NK-92 treated with Interleukin-12 subunit alpha and Interleukin-12 subunit beta, amount 100 ng/mL, for 24 hours (cell line): Measurements from ENCODE around the gene TOM1L1.

Experiments
- DNase-seq: peaks from one replicate; lab custom pipeline; 2025; lab: John Stamatoyannopoulos, UW

The TOM1L1 gene

GRCh38 chr17:54947396-54947795 lies 46.7 kb downstream of the TOM1L1 start:
- DNase-seq: no peak

- peak; percentile 20 for DNase-seq
These were observed 47.7 kb downstream of the TOM1L1 start for GRCh38 chr17:54948380-54948779.

- DNase-seq: no peak
These were observed 49.5 kb downstream of the TOM1L1 start for GRCh38 chr17:54950116-54950515.

GRCh38 chr17:54951286-54951685 lies 50.6 kb downstream of the TOM1L1 start:
- no peak for DNase-seq

GRCh38 chr17:54956791-54957190 lies 56.1 kb downstream of the TOM1L1 start:
- no peak for DNase-seq

GRCh38 chr17:54967621-54968261 lies 67.1 kb downstream of the TOM1L1 start:
- DNase-seq: no peak

- DNase-seq: peak; percentile 81
These were observed 67.8 kb downstream of the TOM1L1 start, which contains the start of the genes COX11 and STXBP4 for GRCh38 chr17:54968262-54968987. Gene COX11, minus strand, starts transcription at chr17:54968654. Its CDS starts 8 bp downstream, at chr17:54968646. Gene STXBP4, plus strand, starts transcription at chr17:54968765. Its CDS starts 17,455 bp downstream, at chr17:54986220.

GRCh38 chr17:54968988-54969332 lies 68.3 kb downstream of the TOM1L1 start:
- peak; percentile 35 for DNase-seq

GRCh38 chr17:54969658-54970572 lies 69.3 kb downstream of the TOM1L1 start:
- no peak for DNase-seq

GRCh38 chr17:54971147-54971546 lies 70.5 kb downstream of the TOM1L1 start:
- no peak for DNase-seq

GRCh38 chr17:54971901-54972300 lies 71.2 kb downstream of the TOM1L1 start:
- DNase-seq: no peak

- DNase-seq: no peak
These were observed 71.9 kb downstream of the TOM1L1 start for GRCh38 chr17:54972406-54973138.

GRCh38 chr17:54974759-54975158 lies 74.1 kb downstream of the TOM1L1 start:
- no peak for DNase-seq

- DNase-seq: no peak
These were observed 75.7 kb downstream of the TOM1L1 start for GRCh38 chr17:54976316-54976715.

- no peak for DNase-seq
These were observed 77.1 kb downstream of the TOM1L1 start for GRCh38 chr17:54977744-54978143.

- no peak for DNase-seq
These were observed 79.0 kb downstream of the TOM1L1 start for GRCh38 chr17:54979657-54980056.

- DNase-seq: no peak
These were observed 79.7 kb downstream of the TOM1L1 start for GRCh38 chr17:54980375-54980774.

- no peak for DNase-seq
These were observed 81.7 kb downstream of the TOM1L1 start for GRCh38 chr17:54982399-54982798.

GRCh38 chr17:54983260-54983659 lies 82.6 kb downstream of the TOM1L1 start:
- DNase-seq: no peak

- DNase-seq: no peak
These were observed 84.8 kb downstream of the TOM1L1 start for GRCh38 chr17:54985476-54985875.

GRCh38 chr17:54990118-54990517 lies 89.5 kb downstream of the TOM1L1 start:
- DNase-seq: no peak

GRCh38 chr17:54991567-54991966 lies 90.9 kb downstream of the TOM1L1 start:
- no peak for DNase-seq
